PFSK-1 (cell line): ENCODE data around the gene CCRL2.

Experiments
- POLR2AphosphoS5 ChIP-seq: IDR thresholded peaks from 2 replicates; pipeline ENCODE4 v1.6.1; 2012; ENCODE audit warnings: low read depth, mild to moderate bottlenecking, control low read depth, low read length, moderate library complexity
- SIN3A ChIP-seq: IDR thresholded peaks from 2 replicates; pipeline ENCODE4 v1.6.1; 2012; ENCODE audit warnings: mild to moderate bottlenecking, low read length, moderate library complexity, borderline replicate concordance; ENCODE audit not compliant: insufficient read depth
- TAF1 ChIP-seq: IDR thresholded peaks from 2 replicates; pipeline ENCODE4 v1.6.1; 2012; ENCODE audit warnings: low read length, control low read depth, borderline replicate concordance; ENCODE audit not compliant: insufficient read depth
- TF ChIP-seq, protein P1 (sequence below), 2 experiments: IDR thresholded peaks; 2 replicates each; pipeline versions ENCODE4 v1.6.1 to v1.8.0; 2011 to 2012; ENCODE audit warnings: low read depth in 2 of 2, low read length in 2 of 2, control low read depth in 1 of 2, inconsistent platforms in 1 of 2, mild to moderate bottlenecking in 1 of 2, moderate library complexity in 1 of 2; ENCODE audit not compliant: insufficient read depth in 1 of 2

DNA sequence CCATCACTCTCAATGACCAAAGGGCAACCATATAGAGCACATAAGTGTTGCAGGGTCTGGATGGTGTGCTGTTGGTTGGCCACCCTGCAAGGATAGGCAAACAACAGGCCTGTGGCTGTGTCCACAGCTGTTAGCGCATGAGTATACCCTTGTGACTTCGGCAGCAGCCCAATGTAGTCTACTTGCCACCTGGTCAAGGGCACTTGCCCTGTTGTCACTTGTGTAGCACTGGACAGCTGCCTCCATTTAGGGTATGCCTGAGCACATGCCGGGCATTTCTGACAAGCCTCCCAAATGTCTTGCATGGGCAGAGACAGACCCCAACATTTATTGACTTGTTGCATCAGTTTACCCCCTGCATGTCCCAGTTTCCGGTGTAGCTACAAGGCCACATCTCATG is 12.8 kb downstream of the CCRL2 start:
- TF ChIP-seq POLR2AphosphoS5: no peak
- no peak for TF ChIP-seq SIN3A
- TF ChIP-seq, protein P1, sequence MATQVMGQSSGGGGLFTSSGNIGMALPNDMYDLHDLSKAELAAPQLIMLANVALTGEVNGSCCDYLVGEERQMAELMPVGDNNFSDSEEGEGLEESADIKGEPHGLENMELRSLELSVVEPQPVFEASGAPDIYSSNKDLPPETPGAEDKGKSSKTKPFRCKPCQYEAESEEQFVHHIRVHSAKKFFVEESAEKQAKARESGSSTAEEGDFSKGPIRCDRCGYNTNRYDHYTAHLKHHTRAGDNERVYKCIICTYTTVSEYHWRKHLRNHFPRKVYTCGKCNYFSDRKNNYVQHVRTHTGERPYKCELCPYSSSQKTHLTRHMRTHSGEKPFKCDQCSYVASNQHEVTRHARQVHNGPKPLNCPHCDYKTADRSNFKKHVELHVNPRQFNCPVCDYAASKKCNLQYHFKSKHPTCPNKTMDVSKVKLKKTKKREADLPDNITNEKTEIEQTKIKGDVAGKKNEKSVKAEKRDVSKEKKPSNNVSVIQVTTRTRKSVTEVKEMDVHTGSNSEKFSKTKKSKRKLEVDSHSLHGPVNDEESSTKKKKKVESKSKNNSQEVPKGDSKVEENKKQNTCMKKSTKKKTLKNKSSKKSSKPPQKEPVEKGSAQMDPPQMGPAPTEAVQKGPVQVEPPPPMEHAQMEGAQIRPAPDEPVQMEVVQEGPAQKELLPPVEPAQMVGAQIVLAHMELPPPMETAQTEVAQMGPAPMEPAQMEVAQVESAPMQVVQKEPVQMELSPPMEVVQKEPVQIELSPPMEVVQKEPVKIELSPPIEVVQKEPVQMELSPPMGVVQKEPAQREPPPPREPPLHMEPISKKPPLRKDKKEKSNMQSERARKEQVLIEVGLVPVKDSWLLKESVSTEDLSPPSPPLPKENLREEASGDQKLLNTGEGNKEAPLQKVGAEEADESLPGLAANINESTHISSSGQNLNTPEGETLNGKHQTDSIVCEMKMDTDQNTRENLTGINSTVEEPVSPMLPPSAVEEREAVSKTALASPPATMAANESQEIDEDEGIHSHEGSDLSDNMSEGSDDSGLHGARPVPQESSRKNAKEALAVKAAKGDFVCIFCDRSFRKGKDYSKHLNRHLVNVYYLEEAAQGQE (IDR thresholded peaks at IDR 0.05; ENCODE audit: insufficient read depth in 1 of 2, low read depth in 2 of 2, low read length in 2 of 2): no peak
- no peak for TF ChIP-seq TAF1
